OCI-LY7 (cell line): ENCODE results near the gene PTGES3L. TPM values are rescaled to one million over a fixed set of nuclear protein-coding genes. Genes with fewer than 3 reads are reported as not detected.
A peak's percentile ranks its signal among the peaks of the same experiment; 100 is the strongest.
"Not testable (repeated sequence)": the region's sequence is repeated elsewhere in the genome, so short reads cannot be mapped to it uniquely, and the experiment has no call there.

Experiments
- BruUV-seq: library from RNA; stranded (reverse); fragments of 400-500 nt; replicated peaks from 2 replicates; lab custom pipeline; 2021; lab: Mats Ljungman, UMichigan
- CTCF ChIA-PET: fragments of 300-600 bp; sonication (Branson Sonifier 250); formaldehyde crosslinking; loops from one replicate; lab custom pipeline; 2022; ENCODE audit warnings: antibody characterized with exemption; ENCODE audit not compliant: unreplicated experiment; lab: Charles Lee
- POLR2A ChIA-PET: fragments of 300-600 bp; sonication (Branson Sonifier 250); formaldehyde crosslinking; loops from one replicate; lab custom pipeline; 2022; ENCODE audit warnings: antibody characterized with exemption; lab: Charles Lee
- DNase-seq: peaks from one replicate; pipeline ENCODE4 v3.0.0-alpha.2; 2015; ENCODE audit warnings: low spot score
- H2AFZ ChIP-seq: fragments of 200-600 bp; sonication (generic), shearing (Covaris generic); 2 replicates; pipeline ENCODE4 v1.6.1; 2014; ENCODE audit warnings: mild to moderate bottlenecking, antibody characterized with exemption, low read length, moderate library complexity
- H3K27ac ChIP-seq: fragments of 200-600 bp; sonication (generic); 2 replicates; pipeline ENCODE4 v1.5.1; 2014; ENCODE audit warnings: mixed run types, low read depth, mild to moderate bottlenecking, moderate library complexity, low read length, inconsistent platforms; ENCODE audit not compliant: poor library complexity, severe bottlenecking
- H3K36me3 ChIP-seq: fragments of 200-600 bp; sonication (generic); 2 replicates; pipeline ENCODE4 v1.6.1; 2014; ENCODE audit warnings: mild to moderate bottlenecking, antibody characterized with exemption, low read length, moderate library complexity, mixed read lengths; ENCODE audit not compliant: insufficient read depth
- H3K4me1 ChIP-seq: fragments of 200-600 bp; sonication (generic); 2 replicates; pipeline ENCODE4 v1.5.1; 2014; ENCODE audit warnings: mild to moderate bottlenecking, low read length; ENCODE audit not compliant: insufficient read depth, poor library complexity, severe bottlenecking
- H3K4me2 ChIP-seq: fragments of 200-600 bp; sonication (generic); 2 replicates; pipeline ENCODE4 v1.6.1; 2014; ENCODE audit warnings: mild to moderate bottlenecking, low read length
- H3K4me3 ChIP-seq: fragments of 200-600 bp; sonication (generic); 2 replicates; pipeline ENCODE4 v1.5.1; 2014; ENCODE audit warnings: mild to moderate bottlenecking, low read depth, low read length; ENCODE audit not compliant: poor library complexity, severe bottlenecking
- H3K79me2 ChIP-seq: fragments of 200-600 bp; sonication (generic); 2 replicates; pipeline ENCODE4 v1.6.1; 2016; ENCODE audit warnings: low read depth, mild to moderate bottlenecking, low read length, moderate library complexity, mixed read lengths; ENCODE audit not compliant: insufficient read depth
- H3K9me2 ChIP-seq: fragments of 200-600 bp; sonication (generic); 2 replicates; pipeline ENCODE4 v1.6.1; 2016; ENCODE audit warnings: mild to moderate bottlenecking, low read length, mixed read lengths; ENCODE audit not compliant: insufficient read depth
- H3K9me3 ChIP-seq: fragments of 200-600 bp; sonication (generic); 2 replicates; pipeline ENCODE4 v1.6.1; 2014; ENCODE audit warnings: mild to moderate bottlenecking, mixed run types, low read length, mixed read lengths
- H4K20me1 ChIP-seq: fragments of 200-600 bp; sonication (generic); 2 replicates; pipeline ENCODE4 v1.6.1; 2014; ENCODE audit warnings: mild to moderate bottlenecking, antibody characterized with exemption, low read length, moderate library complexity, mixed read lengths; ENCODE audit not compliant: insufficient read depth
- CTCF ChIP-seq: fragments of 200-600 bp; sonication (generic); conservative IDR thresholded peaks from 2 replicates; pipeline ENCODE4 v1.5.1; 2014; ENCODE audit warnings: mild to moderate bottlenecking, antibody characterized with exemption, low read length, moderate library complexity, mixed read lengths
- EZH2phosphoT487 ChIP-seq: fragments of 200-600 bp; sonication (generic); IDR thresholded peaks from 2 replicates; pipeline ENCODE4 v1.6.1; 2018; ENCODE audit warnings: low read depth, borderline replicate concordance, mild to moderate bottlenecking, mixed run types, antibody characterized with exemption, low read length, moderate library complexity, mixed read lengths
- intact Hi-C: fragments of 100-400 bp; cut with micrococcal nuclease; formaldehyde crosslinking; loops from one replicate; pipeline ENCODE4 v1.10.0; 2022; ENCODE audit not compliant: unreplicated experiment
- total RNA-seq, 2 experiments: library from RNA; depleted of rRNA in 1 of 2; stranded (reverse); fragments of >200 nt in 1 of 2; shearing (Covaris generic) in 1 of 2; gene quantifications; 2 replicates each; pipeline ENCODE4 v1.2.3, GENCODE V29; 2014 to 2022

PTGES3L gene
- total RNA-seq, 2 experiments from 2014 or later = 0.13 to 2.1 TPM

GRCh38 chr17:42922294-42922693 lies 57.6 kb downstream of the PTGES3L start:
- ChIA-PET POLR2A (no interaction called here), CTCF (no interaction called here)
- Histone ChIP-seq H3K4me1 (peaks cover 37% of the 10 kb centered on the region), H3K79me2 (no peaks in the 10 kb centered on the region), H3K27ac (no peak overlapping the region), H2AFZ (peak overlapping the region; percentile 93), H3K9me3 (no peaks in the 10 kb centered on the region), H3K4me2 (no peak overlapping the region), H3K36me3 (no peaks in the 10 kb centered on the region), H4K20me1 (no peaks in the 10 kb centered on the region), H3K9me2 (no peaks in the 10 kb centered on the region), H3K4me3 (no peak overlapping the region)
- TF ChIP-seq CTCF (no peak), EZH2phosphoT487 (no peak)
- DNase-seq = no peak
- BruUV-seq = no TSS peak
- intact Hi-C loops = no loop called here

- H3K4me3 ChIP-seq = no peak overlapping the region
- DNase-seq = peak; percentile 45
- ChIA-PET CTCF (no interaction called here), POLR2A (interaction anchor here (1.7 kb wide), 1 partner anchor 44 kb away, joined by 6 read pairs; no protein-coding TSS in a partner anchor)
- BruUV-seq = no TSS peak
- H3K9me3 ChIP-seq = no peaks in the 10 kb centered on the region
- no peaks in the 10 kb centered on the region for H3K9me2 ChIP-seq
- H2AFZ ChIP-seq = peak overlapping the region; percentile 93
- H3K36me3 ChIP-seq = no peaks in the 10 kb centered on the region
- no peak overlapping the region for H3K27ac ChIP-seq
- intact Hi-C loops = no loop called here
- H3K4me2 ChIP-seq = peak overlapping the region; percentile 16; the same call in 1 of the 2 replicates
- H3K4me1 ChIP-seq = peaks cover 41% of the 10 kb centered on the region
- no peaks in the 10 kb centered on the region for H3K79me2 ChIP-seq
- no peaks in the 10 kb centered on the region for H4K20me1 ChIP-seq
- no peak for TF ChIP-seq EZH2phosphoT487
- peak; percentile 46; the same call in 1 of the 2 replicates for TF ChIP-seq CTCF
Measured at GRCh38 chr17:42920922-42921321, 59.0 kb downstream of the PTGES3L start.

GRCh38 chr17:42920106-42920900 lies 59.6 kb downstream of the PTGES3L start:
- Histone ChIP-seq H3K4me2 (peak overlapping the region; percentile 25; the same call in 1 of the 2 replicates), H3K9me2 (no peaks in the 10 kb centered on the region), H3K4me1 (peaks cover 43% of the 10 kb centered on the region), H3K9me3 (no peaks in the 10 kb centered on the region), H3K36me3 (no peaks in the 10 kb centered on the region), H3K27ac (no peak overlapping the region), H2AFZ (peak overlapping the region; percentile 93), H3K4me3 (no peak overlapping the region), H3K79me2 (no peaks in the 10 kb centered on the region), H4K20me1 (no peaks in the 10 kb centered on the region)
- DNase-seq = no peak
- CTCF ChIA-PET = no interaction called here
- intact Hi-C loops = no loop called here
- BruUV-seq = no TSS peak
- POLR2A ChIA-PET = interaction anchor here (0.6 to 1.7 kb wide), 3 partner anchors 40 to 101 kb away, joined by 3 to 6 read pairs (median 4); no protein-coding TSS in a partner anchor
- TF ChIP-seq EZH2phosphoT487 = no peak
- TF ChIP-seq CTCF = no peak

- H3K9me3 ChIP-seq, DNase-seq, H3K4me3 ChIP-seq, H3K36me3 ChIP-seq, H3K27ac ChIP-seq, H4K20me1 ChIP-seq, H3K79me2 ChIP-seq, BruUV-seq, H3K9me2 ChIP-seq, CTCF ChIA-PET, intact Hi-C loops: not testable (repeated sequence)
- Histone ChIP-seq H3K4me1 (peaks cover 43% of the 10 kb centered on the region), H3K4me2 (peak overlapping the region; percentile 25), H2AFZ (peak overlapping the region; percentile 93)
- POLR2A ChIA-PET = interaction anchor here (1.0 to 1.7 kb wide), 2 partner anchors 39 to 43 kb away, joined by 3 to 6 read pairs; no protein-coding TSS in a partner anchor
Measured at GRCh38 chr17:42919522-42920077, 60.3 kb downstream of the PTGES3L start.
